ENCODE measurements around the gene MBNL1. TPM values are rescaled to one million over a fixed set of nuclear protein-coding genes. Genes with fewer than 3 reads are reported as not detected.

MBNL1 gene
- total RNA-seq (2021; fragmentation: NEBNext Ultra II Directional; extraction: Animal tissue kit (Norgen Biotek cat#: 25700)): 100 to 1,000 TPM; 200 to 291 (median 244) TPM
- long read RNA-seq, full-length matches to known transcripts: 11 of 94 reads
- long read RNA-seq, partial matches to known transcripts: 52 of 94 reads
- long read RNA-seq, other reads (novel, unspliced or antisense): 31 of 94 reads

DNA sequence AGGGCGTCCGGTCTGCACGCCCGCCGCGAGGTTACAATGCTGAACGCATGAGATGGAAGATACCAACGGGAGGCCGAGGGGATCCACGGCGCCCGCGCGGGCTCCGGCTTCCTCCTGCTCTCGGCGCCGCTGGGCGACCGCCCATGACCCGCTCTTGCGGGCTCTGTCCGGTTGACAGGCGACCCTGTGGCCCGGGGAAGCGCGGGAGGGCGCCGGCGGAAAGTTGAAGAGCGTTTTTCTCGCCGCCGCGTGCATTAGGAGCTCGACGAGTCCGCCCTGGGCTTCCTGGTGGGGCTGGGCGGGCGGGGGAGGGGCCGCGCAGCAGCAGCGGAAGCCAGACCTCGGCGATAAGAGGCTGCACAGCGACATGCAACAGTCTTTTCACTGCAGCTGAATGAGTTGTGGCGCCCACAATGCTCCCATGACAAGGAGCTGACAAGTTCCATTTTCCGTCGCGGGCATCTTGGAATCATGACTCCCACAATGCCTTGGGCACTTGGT lies at the start of gene MBNL1:
Gene MBNL1, plus strand, starts transcription at position 375 of the 501 bp plus-strand sequence. CDS start 31,265 bp downstream, outside the sequence.
- H3K4me1 Mint-ChIP-seq (ENCODE audit: low read depth): peaks cover 68% of the 10 kb centered on the region
- peaks cover 3% of the 10 kb centered on the region for H3K27me3 Mint-ChIP-seq (ENCODE audit: insufficient read depth)
- DNase-seq: peak; percentile 77
- H3K9me3 Mint-ChIP-seq: no peaks in the 10 kb centered on the region
- peak within 1 kb of the TSS; percentile 90 for H3K4me3 Mint-ChIP-seq
- H3K27ac Mint-ChIP-seq: peak within 1 kb of the TSS; percentile 98
- TF ChIP-seq CTCF (IDR thresholded peaks at IDR 0.05): 0 out of 2 replicates have a peak, but pooled peaks have one; percentile 3
- H3K36me3 Mint-ChIP-seq (ENCODE audit: low read depth): peaks cover 29% of the 10 kb centered on the region

GRCh38 chr3:152219216-152219615 lies 49.5 kb upstream of the MBNL1 start:
- H3K27me3 Mint-ChIP-seq (ENCODE audit: insufficient read depth): peaks cover 2% of the 10 kb centered on the region; the same call in 1 of the 2 replicates
- no peak for DNase-seq
- no peaks in the 10 kb centered on the region for H3K9me3 Mint-ChIP-seq
- TF ChIP-seq CTCF (IDR thresholded peaks at IDR 0.05): no peak
- H3K4me1 Mint-ChIP-seq (ENCODE audit: low read depth): peaks cover 35% of the 10 kb centered on the region
- H3K27ac Mint-ChIP-seq: no peak overlapping the region
- H3K4me3 Mint-ChIP-seq: no peak overlapping the region
- no peaks in the 10 kb centered on the region for H3K36me3 Mint-ChIP-seq (ENCODE audit: low read depth)

DNA sequence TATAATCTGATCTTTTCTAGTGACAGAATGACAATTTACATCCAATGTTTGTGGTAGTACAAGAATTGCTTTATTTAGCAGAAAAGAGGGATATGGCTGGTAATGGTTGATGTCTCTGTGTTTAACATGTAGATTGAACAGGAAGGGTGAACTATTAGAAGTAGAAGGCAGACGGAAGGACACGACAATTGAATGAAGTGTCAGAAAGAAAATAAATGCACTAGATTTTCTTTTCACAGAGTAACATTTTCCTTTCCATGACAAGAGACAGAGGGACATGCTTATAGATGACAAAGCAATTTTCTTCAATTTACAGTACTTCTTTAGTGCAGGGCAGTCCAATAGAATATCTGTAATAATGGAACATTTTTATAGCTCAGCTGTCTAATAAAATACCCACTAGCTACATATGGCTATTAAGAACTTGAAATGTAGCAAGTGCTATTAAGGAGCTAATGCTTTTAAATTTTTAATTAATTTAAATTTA lies 48.9 kb upstream of the MBNL1 start:
- no peaks in the 10 kb centered on the region for H3K27me3 Mint-ChIP-seq (ENCODE audit: insufficient read depth)

GRCh38 chr3:152222327-152222726 lies 46.4 kb upstream of the MBNL1 start:
- Mint-ChIP-seq H3K36me3 (ENCODE audit: low read depth) (no peaks in the 10 kb centered on the region), H3K4me1 (ENCODE audit: low read depth) (peaks cover 45% of the 10 kb centered on the region), H3K4me3 (peak overlapping the region; percentile 45), H3K9me3 (no peaks in the 10 kb centered on the region), H3K27ac (peak overlapping the region; percentile 79), H3K27me3 (ENCODE audit: insufficient read depth) (no peaks in the 10 kb centered on the region)
- TF ChIP-seq CTCF (IDR thresholded peaks at IDR 0.05): no peak
- peak; percentile 61 for DNase-seq

More for the DNA sequence above, 48.9 kb upstream of the MBNL1 start:
- H3K27ac Mint-ChIP-seq: no peak overlapping the region
- peaks cover 35% of the 10 kb centered on the region for H3K4me1 Mint-ChIP-seq (ENCODE audit: low read depth)
- H3K4me3 Mint-ChIP-seq: no peak overlapping the region
- no peaks in the 10 kb centered on the region for H3K9me3 Mint-ChIP-seq
- no peaks in the 10 kb centered on the region for H3K36me3 Mint-ChIP-seq (ENCODE audit: low read depth)
- no peak for TF ChIP-seq CTCF (IDR thresholded peaks at IDR 0.05)
- no peak for DNase-seq

DNA sequence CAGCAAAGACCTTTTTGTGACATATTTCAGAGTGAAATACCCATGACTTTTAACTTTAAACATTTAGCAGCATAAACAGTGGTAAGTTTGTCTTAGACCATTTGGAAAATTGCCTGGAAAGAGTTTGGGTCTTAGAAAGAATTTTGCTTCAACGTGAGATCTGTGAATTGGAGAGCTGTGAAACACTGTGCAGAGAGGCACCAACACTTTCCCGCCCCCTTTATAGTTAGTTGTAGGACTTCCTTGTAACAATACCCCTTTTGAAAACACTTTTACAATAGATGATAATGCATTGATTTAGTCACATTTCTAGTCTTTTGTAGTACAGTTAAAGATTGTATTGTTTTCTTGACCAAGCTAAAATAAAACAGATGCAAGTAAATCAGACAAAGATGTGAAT lies 43.5 kb upstream of the MBNL1 start:
- no peak overlapping the region for H3K27ac Mint-ChIP-seq
- TF ChIP-seq CTCF (IDR thresholded peaks at IDR 0.05): no peak
- no peak overlapping the region for H3K4me3 Mint-ChIP-seq

More for the DNA sequence above, 43.5 kb upstream of the MBNL1 start:
- no peaks in the 10 kb centered on the region for H3K9me3 Mint-ChIP-seq
- no peaks in the 10 kb centered on the region for H3K36me3 Mint-ChIP-seq (ENCODE audit: low read depth)
- H3K4me1 Mint-ChIP-seq (ENCODE audit: low read depth): peaks cover 38% of the 10 kb centered on the region
- DNase-seq: no peak
- no peaks in the 10 kb centered on the region for H3K27me3 Mint-ChIP-seq (ENCODE audit: insufficient read depth)
